Measurements from ENCODE around the gene TSPOAP1. TPM values are rescaled to one million over a fixed set of nuclear protein-coding genes. Genes with fewer than 3 reads are reported as not detected.

TSPOAP1 gene
- polyA plus RNA-seq, 3 donors from 2014 or later: 7.1 to 32.1 (median 8.4) TPM

DNA sequence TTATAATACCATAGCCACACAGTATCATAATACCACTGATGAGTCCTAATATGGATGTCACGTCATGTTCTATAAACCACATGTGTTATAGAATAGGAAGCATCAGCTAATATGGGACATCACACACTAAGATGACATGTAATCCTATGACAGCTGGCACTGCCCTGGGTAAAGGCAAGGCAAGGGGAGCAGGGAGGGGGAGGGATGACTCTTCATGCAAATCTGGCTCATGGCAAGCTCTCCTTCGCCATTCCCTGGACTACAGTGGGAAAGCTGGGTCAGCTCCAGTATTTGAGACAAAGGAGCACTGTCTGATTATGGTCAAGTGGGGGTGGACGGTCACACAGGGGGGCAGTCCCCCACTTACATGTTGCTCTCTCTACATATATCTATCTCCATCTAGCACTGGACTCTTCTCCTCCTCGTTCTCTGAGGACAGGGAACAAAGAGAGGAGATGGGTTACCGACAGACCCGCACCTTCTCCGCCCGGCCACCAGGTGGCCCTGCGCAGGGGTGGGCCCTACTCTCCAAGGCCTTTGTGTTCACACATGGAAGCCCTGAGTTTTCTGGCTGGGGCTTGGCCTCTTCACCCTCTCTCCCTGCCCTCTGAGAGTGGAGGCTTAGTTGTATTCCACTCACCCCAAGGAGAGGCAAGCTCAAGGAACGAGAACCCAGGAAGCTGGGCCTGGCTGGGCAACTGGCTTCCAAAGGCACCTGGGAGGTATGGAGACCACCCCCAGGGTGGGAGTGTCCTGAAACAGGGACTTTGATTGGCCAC, 24.4 kb downstream of the TSPOAP1 start:
- peak; percentile 55 to 60 (median 59) for DNase-seq
- H3K36me3 Mint-ChIP-seq: peaks cover 7 to 16% (median 14%) of the 10 kb centered on the region in 3 donors
- no peaks in the 10 kb centered on the region for H3K9me3 Mint-ChIP-seq
- H3K4me3 Mint-ChIP-seq: no peak overlapping the region
- H3K27ac Mint-ChIP-seq: peak overlapping the region; percentile 2 to 85 (median 47)
- peaks cover 0 to 6% (median 0%) of the 10 kb centered on the region in 3 donors for H3K27me3 Mint-ChIP-seq (ENCODE audit: low read depth in 3 of 3)
- peaks cover 12 to 24% of the 10 kb centered on the region in 2 donors for H3K4me1 Mint-ChIP-seq

DNA sequence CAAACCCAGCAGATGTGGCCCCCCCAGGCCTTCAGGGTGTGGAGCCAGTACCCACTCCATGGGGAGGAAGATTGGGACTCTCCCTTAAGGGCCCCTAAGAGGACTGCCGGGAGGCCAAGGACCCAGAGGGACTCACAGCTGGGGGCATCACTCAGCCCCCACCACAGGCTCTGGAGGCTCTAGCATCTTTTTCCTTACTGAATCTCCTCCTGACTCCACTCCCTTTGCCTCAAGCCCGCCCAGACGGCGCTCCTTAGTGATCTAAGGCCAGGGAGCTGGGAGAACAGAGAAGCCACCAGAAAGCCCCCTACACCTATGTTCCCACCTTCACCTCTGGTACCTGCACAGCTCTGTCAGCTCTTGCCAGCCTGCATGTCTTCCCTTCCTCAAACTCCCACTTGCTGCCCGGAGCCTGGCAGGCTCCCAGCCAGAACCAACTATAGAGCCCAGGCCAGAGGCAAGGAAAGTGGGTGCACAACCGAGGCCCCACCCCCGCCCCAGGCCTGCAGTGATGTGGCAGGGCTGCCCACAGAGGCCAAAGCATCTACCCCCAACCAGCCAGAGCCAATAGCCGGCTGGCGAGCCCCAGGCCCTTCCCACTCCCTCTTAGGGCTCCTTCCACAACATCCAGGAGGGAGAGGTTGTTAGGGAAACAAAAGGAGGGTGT, 25.5 kb downstream of the TSPOAP1 start:
- no peak for DNase-seq
- Mint-ChIP-seq H3K4me1 (peaks cover 11 to 24% of the 10 kb centered on the region in 2 donors), H3K36me3 (peaks cover 7 to 16% (median 14%) of the 10 kb centered on the region in 3 donors), H3K4me3 (no peak overlapping the region), H3K27ac (peak overlapping the region in 2 of 6 donors; percentile 12 to 26), H3K27me3 (ENCODE audit: low read depth in 3 of 3) (peaks cover 0 to 6% (median 0%) of the 10 kb centered on the region in 3 donors), H3K9me3 (no peaks in the 10 kb centered on the region)

DNA sequence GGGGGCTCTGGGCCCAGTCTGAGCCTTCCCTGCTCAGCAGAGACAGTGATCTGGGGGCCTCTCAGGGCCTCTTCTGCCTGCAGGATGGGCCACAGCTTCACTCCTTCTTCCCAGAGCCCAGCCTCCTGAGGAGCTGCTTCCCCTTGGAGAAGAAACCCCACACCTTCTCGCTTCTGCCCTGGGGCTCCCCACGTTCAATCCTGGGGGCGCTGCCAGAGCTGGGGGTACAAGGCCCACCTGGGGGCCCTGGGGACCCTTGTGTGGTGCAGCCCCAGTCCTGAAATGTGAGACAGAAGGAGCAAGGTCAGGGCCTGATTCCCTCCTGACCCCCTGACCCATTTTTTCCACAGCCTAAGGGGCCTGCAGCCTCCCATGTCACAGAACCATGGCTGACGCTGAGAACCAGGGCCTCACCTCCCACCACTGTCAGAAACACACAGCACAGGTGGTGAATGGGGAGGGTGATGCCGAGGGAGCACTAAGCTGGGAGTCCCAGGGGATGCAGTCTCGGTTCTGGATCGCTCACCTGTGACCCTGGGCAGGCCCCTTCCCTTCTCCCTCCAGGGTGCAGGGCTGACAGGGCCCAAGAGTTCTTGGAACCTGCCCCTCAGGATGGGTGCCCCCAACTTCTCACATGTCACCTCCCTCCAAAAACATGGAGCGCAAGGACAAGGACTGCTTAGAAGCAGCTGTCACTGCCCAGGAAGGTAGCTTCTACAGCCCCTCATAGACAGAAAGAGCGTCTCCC, 26.2 kb downstream of the TSPOAP1 start:
- no peak overlapping the region for H3K27ac Mint-ChIP-seq
- H3K4me1 Mint-ChIP-seq: peaks cover 11 to 24% of the 10 kb centered on the region in 2 donors
- H3K36me3 Mint-ChIP-seq: peaks cover 5 to 15% (median 10%) of the 10 kb centered on the region in 3 donors
- no peak for DNase-seq
- H3K9me3 Mint-ChIP-seq: no peaks in the 10 kb centered on the region
- peaks cover 0 to 6% (median 0%) of the 10 kb centered on the region in 3 donors for H3K27me3 Mint-ChIP-seq (ENCODE audit: low read depth in 3 of 3)
- H3K4me3 Mint-ChIP-seq: no peak overlapping the region

DNA sequence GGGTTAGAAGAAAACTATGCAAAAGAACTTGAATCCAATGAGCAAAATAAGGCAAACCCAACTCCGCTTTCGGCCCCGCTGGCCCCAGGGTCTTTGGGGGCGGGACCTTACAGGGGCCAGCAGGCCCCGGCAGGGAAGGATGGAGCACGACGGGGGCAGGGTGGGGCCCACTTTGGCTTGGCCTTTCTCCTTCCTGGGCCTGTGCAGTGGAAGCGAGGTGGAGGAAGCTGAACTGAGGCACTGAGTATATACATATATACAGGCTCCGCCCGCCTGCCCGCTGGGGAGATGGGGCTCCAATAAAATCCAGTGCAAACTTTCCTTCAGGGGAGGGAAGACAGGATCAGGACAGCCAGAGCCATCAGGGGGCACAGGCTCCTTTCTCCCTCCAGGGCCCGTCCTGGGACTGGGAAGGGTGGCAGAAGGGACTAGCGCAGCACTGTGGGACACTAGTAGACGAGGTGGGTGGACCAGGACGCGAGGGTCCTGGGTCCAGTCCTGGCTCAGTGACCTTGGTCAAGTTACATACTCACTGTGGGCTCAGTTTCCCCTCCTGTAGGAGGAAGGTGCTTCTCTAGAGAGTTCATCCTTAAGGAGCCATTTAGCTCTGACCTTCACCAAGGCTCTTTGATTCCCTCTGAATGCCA, 27.0 kb downstream of the TSPOAP1 start:
- Mint-ChIP-seq H3K4me1 (peaks cover 11 to 18% of the 10 kb centered on the region in 2 donors), H3K36me3 (peaks cover 0 to 9% (median 4%) of the 10 kb centered on the region in 3 donors), H3K27me3 (ENCODE audit: low read depth in 3 of 3) (peaks cover 0 to 6% (median 0%) of the 10 kb centered on the region in 3 donors), H3K27ac (no peak overlapping the region), H3K4me3 (no peak overlapping the region), H3K9me3 (no peaks in the 10 kb centered on the region)
- no peak for DNase-seq

DNA sequence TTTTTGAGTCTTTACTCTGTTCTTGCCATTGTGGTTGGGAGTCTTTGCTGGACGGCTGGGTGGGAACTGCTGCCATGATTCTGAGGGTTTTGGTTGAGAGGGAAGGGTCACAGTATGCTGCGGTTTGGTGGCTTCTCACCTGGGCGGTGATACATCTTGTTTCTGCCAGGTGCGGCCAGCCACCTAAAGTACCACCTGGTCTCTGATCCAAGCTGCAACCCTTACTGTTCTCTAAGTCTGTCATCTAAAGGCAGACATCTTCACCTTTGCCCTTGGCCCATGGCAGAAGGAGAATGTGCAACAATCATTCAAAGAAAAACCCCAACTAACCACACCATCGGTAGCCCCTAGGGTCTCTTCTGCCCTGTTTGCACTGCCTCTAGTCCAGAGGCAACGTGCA, 28.3 kb downstream of the TSPOAP1 start:
- H3K9me3 Mint-ChIP-seq: no peaks in the 10 kb centered on the region
- H3K36me3 Mint-ChIP-seq: peaks cover 0 to 9% (median 4%) of the 10 kb centered on the region in 3 donors
- no peak for DNase-seq
- H3K27ac Mint-ChIP-seq: peak overlapping the region in 4 of 6 donors; percentile 11 to 61 (median 22)
- H3K4me1 Mint-ChIP-seq: peaks cover 11 to 18% of the 10 kb centered on the region in 2 donors
- H3K4me3 Mint-ChIP-seq: no peak overlapping the region
- H3K27me3 Mint-ChIP-seq (ENCODE audit: low read depth in 3 of 3): peaks cover 0 to 6% (median 0%) of the 10 kb centered on the region in 3 donors

DNA sequence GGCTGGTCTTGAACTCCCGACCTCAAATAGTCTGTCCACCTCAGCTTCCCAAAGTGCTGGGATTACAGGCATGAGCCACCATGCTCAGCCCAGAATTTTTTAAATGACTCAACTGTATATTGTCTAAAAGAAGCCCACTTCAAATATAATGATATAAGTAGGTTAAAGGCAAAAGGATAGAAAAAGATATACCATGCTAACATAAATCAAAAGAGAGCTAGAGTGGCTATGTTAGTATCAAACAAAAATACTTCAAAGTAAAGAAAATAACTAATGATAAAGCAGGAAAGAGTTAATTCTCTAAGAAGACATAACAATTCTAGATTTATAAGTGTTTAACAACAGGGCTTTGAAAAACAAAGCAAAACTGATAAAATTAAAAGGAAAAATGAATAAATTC, 34.6 kb downstream of the TSPOAP1 start:
- no peaks in the 10 kb centered on the region for H3K4me1 Mint-ChIP-seq
- no peak overlapping the region for H3K4me3 Mint-ChIP-seq
- H3K27ac Mint-ChIP-seq: no peak overlapping the region
- no peaks in the 10 kb centered on the region for H3K9me3 Mint-ChIP-seq
- DNase-seq: no peak
- peaks cover 0 to 15% (median 4%) of the 10 kb centered on the region in 3 donors for H3K27me3 Mint-ChIP-seq (ENCODE audit: low read depth in 3 of 3)
- H3K36me3 Mint-ChIP-seq: no peaks in the 10 kb centered on the region

DNA sequence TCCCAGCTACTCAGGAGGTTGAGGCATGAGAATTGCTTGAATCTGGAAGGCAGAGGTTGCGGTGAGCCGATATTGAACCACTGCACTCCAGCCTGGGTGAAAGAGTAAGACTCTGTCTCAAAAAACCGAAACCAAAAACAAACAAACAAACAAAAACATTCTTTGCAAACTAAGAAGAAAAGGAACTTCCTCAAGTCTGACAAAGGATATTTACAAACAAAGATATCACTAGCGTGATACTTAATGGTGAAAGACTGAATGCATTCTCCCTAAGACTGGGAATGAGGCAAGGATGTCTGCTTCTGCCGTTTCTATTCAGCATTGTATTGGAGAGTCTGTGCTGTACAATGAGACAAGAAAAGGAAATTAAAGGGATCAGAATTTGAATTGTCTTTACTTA, 37.3 kb downstream of the TSPOAP1 start:
- Mint-ChIP-seq H3K27ac (no peak overlapping the region), H3K4me3 (no peak overlapping the region), H3K27me3 (ENCODE audit: low read depth in 3 of 3) (peaks cover 0 to 15% (median 4%) of the 10 kb centered on the region in 3 donors), H3K9me3 (no peaks in the 10 kb centered on the region), H3K4me1 (no peaks in the 10 kb centered on the region), H3K36me3 (no peaks in the 10 kb centered on the region)
- no peak for DNase-seq

DNA sequence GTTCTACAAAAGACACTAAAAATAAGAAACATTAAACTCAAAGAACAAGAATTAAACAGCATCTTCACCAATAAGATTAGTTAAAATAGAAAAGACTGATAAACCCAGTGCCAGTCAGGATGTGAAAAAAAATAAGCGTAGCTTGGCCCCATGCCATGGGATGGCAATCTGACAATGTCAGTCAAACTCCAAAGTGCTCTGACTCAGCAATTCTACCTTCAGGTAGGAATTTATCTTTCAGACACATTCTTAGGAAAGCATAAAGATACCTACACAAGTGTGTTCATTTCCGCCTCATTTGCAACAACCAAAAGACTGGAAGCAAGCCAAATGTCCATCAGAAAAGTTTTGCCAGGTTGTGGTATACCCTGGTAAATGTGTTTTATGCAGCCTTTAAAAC, 38.7 kb downstream of the TSPOAP1 start:
- no peak for DNase-seq
- Mint-ChIP-seq H3K27me3 (ENCODE audit: low read depth in 3 of 3) (peaks cover 0 to 15% (median 4%) of the 10 kb centered on the region in 3 donors), H3K9me3 (no peaks in the 10 kb centered on the region), H3K36me3 (peaks cover 0 to 5% (median 0%) of the 10 kb centered on the region in 3 donors), H3K27ac (no peak overlapping the region), H3K4me1 (no peaks in the 10 kb centered on the region), H3K4me3 (no peak overlapping the region)

DNA sequence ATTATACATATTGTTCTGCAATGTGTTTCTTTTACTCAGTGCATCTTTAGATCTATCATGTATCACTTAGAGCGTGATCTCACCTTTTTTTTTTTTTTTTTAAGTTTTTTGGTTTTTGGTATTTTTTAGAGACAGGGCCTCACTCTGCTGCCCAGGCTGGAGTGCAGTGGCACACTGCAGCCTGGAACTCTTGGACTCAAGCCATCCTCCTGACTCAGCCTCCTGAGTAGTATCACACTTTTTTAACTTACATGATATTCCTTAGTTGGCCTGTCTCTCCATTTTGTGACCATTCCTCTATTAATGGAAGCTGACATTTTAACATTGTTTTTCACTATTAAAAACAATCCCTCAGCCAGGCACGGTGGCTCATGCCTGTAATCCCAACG, 43.2 kb downstream of the TSPOAP1 start:
- Mint-ChIP-seq H3K27me3 (ENCODE audit: low read depth in 3 of 3) (peaks cover 2 to 5% (median 3%) of the 10 kb centered on the region in 3 donors), H3K27ac (no peak overlapping the region), H3K36me3 (peaks cover 0 to 5% (median 0%) of the 10 kb centered on the region in 3 donors), H3K4me1 (no peaks in the 10 kb centered on the region), H3K4me3 (no peak overlapping the region), H3K9me3 (no peaks in the 10 kb centered on the region)
- DNase-seq: no peak

DNA sequence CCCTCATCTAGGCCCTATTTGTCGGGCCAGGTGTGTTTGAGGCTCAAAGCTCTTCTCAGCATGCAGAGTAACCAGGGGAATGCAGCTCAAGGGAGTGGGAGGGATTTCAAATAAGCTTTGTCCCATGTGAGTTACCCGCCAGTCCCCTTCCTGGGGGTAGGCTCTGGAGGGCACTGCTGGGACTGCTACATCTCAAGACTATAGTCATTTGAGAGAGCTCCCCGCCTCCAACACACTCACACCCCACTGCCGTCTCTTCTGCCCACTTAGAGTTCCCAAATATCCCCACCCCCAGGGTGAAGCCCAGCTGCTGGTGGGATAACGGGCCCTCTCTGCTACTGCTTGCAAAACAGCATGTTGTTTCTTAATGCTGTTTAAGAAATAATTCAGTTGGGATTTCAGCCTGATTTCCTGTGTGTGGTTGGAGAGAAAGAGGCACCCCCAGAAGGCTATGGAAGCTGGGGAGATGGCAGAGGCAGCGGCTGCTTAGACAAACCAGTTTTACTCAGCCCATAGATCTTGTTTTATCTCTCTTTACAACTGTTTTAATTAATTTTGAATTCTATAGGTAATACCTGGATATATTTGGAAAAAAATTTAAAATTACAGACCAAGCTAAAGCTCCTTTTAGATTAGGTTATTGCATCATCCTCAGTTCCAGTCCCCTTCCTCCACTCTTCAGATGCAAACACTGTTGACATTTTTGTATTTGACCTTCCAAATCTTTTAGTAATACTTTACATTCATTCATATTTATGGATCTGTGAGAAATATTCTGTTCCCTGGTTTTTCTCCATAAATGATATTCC, 43.8 kb downstream of the TSPOAP1 start:
- Mint-ChIP-seq H3K9me3 (no peaks in the 10 kb centered on the region), H3K36me3 (peaks cover 0 to 5% (median 0%) of the 10 kb centered on the region in 3 donors), H3K4me3 (no peak overlapping the region), H3K4me1 (peaks cover under 1 to 1% of the 10 kb centered on the region in 2 donors), H3K27ac (no peak overlapping the region), H3K27me3 (ENCODE audit: low read depth in 3 of 3) (peaks cover 2 to 3% (median 2%) of the 10 kb centered on the region in 3 donors)
- no peak for DNase-seq

DNA sequence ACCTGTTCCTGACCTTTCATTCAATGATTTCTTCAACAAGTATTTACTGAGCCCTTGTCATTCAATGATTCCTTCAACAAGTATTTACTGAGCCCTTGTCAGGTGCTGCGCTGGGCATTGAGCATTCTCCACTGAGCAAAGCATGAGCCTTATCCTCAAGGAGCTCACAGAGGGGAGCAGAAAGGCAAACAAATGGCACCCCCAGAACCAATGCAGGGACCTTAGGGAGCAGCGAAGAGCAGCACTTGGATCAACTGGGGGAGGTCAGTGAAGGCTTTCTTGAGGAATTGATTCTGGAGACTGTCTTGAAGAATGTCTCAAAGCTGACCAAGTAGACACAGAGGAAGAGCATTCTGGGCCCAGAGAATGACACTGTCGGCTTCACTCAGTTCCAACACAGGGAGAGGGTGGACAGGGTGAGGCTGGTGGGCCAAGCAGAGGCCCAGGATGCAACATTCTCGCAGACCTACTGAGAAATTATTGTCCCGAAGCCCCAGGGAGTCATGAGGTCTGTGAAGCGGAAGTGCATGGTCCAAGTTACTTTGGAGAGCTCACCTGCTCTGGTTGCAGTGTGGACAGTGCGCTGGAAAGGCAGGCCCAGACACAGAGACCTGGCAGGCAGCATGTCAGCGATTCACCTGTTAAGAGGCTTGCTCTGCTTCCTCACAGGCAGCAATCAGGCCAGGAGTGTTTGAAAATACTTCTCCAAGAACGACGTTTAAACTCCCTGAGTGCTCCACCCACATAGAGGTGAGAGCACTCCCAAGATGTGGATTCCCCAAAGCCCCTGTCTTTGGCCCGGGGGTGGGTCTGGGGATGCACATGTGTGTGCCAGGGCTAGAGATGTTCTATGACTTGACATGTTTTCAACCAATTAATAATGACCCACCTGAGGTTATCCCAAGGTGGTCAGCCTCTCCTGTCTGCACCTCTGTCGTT, 44.7 kb downstream of the TSPOAP1 start:
- Mint-ChIP-seq H3K36me3 (peaks cover 0 to 5% (median 0%) of the 10 kb centered on the region in 3 donors), H3K4me3 (no peak overlapping the region), H3K27ac (no peak overlapping the region), H3K27me3 (ENCODE audit: low read depth in 3 of 3) (peaks cover 2 to 3% (median 2%) of the 10 kb centered on the region in 3 donors), H3K9me3 (no peaks in the 10 kb centered on the region), H3K4me1 (peaks cover 4 to 5% of the 10 kb centered on the region in 2 donors)
- no peak for DNase-seq

DNA sequence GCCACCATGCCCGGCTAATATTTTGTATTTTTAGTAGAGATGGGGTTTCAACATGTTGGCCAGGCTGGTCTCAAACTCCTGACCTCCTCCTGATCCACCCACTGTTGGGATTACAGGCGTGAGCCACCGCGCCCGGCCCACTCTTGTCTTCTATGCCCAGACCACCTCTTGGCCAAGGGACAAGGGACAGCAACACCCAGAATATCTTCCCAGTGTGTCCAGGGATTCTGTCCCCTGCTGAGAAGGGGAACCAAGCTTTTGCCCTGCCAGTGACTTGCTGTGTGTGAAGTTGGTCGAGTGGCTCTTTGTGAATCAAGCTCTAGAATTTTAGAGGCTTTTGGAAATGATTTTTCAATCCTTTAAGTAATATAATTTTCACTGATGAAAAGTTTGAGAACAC, 46.2 kb downstream of the TSPOAP1 start:
- Mint-ChIP-seq H3K27ac (no peak overlapping the region), H3K27me3 (ENCODE audit: low read depth in 3 of 3) (peaks cover 2 to 4% (median 3%) of the 10 kb centered on the region in 3 donors), H3K4me3 (no peak overlapping the region), H3K9me3 (no peaks in the 10 kb centered on the region), H3K36me3 (peaks cover 0 to 5% (median 0%) of the 10 kb centered on the region in 3 donors), H3K4me1 (peaks cover 4 to 7% of the 10 kb centered on the region in 2 donors)
- DNase-seq: no peak

All from immature natural killer cell (primary cell).